Daoy (cell line): ENCODE data around the gene UXS1. TPM values are rescaled to one million over a fixed set of nuclear protein-coding genes. Genes with fewer than 3 reads are reported as not detected.
A peak's percentile ranks its signal among the peaks of the same experiment; 100 is the strongest.
"Not testable (repeated sequence)": the region's sequence is repeated elsewhere in the genome, so short reads cannot be mapped to it uniquely, and the experiment has no call there.

Experiments used
- DNase-seq: peaks from one replicate; pipeline ENCODE4 v3.0.0-alpha.2; 2015; ENCODE audit warnings: low read depth
- total RNA-seq: library from RNA; depleted of rRNA; stranded (reverse); fragments of >200 nt; shearing (Covaris generic); gene quantifications from 2 replicates; pipeline ENCODE4 v1.2.3, GENCODE V29; 2014; rRNA removed

UXS1 gene
- total RNA-seq = 31.0 and 57.3 TPM in 2 replicates

DNA sequence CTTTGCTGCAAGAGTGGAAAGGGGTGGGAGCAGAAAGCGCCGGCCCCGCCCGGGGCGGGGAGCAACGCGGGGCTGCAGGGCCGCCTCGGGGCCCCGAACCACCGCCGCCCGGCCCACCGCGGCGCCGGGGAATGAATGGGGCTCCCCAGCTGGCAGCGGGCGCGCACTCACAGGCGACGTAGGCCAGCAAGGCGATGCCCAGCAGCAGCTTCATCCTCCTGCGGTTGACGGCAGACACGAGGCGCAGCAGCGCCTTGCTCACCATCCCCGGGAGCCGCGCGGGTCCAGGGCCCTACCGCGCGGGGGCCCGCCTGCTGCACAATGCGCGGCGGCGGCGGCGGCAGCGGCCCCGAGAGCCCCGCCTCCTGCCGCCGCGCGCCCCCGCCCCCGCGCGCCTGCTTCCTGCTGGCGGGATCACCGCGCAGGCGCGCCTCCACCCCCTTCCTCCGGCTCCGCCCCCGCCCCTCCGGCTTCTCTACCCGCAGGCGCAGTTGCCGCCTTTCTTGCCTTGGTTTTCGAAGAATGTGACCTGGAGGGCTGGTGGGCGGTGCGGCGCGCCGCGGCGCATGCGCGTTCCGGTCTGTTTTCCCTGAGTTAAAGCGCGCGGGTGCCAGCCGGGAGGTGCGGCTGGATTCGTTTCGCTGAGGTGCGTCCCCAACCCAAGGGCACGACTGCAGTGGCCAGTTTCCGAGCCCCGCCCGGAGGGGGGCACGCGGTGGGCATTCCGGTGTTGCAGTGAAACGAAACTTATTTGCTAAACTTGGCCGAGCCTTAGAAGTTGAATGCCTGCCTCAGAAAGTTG is at the start of gene UXS1:
Gene UXS1 (minus strand): TSS at position 325 of the 802 bp plus-strand sequence. CDS start 60 bp downstream, at position 265.
- peak; percentile 97 for DNase-seq

DNA sequence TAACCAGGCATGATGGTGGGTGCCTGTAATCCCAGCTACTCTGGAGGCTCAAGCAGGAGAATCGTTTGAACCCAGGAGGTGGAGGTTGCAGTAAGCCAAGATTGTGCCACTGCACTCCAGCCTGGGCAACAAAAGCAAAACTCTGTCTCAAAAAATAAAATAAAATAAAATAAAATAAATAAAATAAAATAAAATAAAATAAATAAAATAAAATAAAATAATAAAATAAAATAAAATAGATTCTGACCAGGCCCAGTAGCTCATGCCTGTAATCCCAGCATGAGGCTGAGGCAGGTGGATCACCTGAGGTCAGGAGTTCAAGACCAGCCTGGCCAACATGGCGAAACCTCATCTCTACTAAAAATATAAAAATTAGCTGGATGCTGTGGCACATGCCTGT is 45.4 kb upstream of the UXS1 start:
- not testable (repeated sequence) for DNase-seq

DNA sequence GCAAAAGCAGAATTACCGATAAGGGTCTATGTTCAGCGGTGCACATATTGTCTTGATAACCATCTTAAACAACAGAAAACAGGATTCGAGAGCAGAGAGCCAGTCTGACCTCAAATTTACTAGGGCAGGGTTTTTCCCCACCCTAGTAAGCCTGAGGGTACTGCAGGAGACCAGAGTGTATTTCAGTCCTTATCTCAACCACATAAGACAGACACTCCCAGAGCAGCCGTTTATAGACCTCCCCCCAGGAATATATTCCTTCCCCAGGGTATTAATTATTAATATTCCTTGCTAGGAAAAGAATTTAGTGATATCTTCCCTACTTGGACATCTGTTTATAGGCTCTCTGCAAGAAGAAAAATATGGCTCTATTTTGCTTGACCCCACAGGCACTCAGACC is 41.3 kb upstream of the UXS1 start:
- not testable (repeated sequence) for DNase-seq

DNA sequence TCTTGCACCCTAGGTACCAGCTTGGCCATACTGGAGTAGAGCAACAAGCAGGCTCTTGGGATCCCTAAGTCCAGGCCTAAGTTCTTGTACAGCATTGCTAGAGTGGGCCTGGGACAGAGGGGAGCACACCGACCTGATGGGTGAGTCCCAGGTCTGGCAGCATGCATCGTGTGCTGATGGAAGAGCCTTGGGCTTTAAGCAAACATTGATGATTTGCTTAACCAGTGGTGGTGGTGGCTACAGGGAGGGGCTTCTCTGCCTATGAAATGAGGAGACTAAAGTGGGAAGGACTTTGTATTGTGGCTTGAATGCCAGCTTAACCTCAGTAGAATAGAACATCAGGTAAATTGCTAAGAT is 39.2 kb upstream of the UXS1 start:
- no peak for DNase-seq

DNA sequence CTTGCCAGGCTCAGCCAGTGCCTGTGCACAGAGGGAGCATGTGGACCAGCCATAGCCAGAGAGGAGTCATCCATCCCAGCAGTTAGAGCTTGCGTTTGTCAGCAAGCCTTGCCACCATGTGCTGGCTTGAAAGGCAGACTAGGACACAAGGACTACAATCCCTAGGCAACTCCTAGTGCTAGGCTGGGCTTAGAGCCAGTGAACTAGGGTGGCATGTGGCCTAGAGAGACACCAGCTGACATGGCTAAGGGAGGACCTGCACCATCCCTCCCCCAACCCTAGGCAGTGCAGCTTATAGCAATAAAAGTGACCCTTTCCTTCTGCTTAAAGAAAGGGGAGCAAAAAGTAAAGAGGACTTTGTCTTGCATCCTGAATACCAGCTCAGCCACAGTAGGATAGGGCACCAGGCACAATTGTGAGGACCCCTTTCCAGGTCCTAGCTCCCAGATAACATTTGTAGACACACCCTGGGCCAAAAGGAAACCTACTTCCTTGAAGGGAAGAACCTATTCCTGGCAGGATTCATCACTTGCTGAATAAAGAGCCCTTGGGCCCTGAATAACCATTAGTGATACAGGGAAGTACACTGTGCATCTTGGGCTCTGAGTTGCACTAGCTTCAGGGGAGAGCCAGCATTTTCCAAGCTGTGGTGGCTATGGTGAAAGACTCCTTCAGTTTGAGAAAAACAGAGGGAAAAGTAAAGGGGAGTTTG is 38.7 kb upstream of the UXS1 start:
- no peak for DNase-seq

DNA sequence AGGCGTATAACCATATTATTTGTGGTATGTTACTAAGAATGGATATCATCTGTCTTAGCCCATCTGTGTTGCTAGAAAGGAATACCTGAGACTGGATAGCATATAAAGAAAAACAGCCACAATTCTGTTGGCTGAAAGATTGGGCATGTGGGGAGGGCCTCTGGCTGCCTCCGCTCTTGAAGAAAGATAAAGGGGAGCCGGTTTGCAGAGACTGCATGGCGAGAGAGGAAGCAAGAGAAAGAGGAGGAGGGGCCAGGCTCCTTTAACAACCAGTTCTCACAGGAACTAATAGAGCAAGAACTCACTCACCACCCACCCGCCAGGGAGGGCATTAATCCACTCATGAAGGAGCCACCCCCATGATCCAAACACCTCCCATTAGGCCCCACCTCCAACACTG is 29.2 kb upstream of the UXS1 start:
- no peak for DNase-seq

DNA sequence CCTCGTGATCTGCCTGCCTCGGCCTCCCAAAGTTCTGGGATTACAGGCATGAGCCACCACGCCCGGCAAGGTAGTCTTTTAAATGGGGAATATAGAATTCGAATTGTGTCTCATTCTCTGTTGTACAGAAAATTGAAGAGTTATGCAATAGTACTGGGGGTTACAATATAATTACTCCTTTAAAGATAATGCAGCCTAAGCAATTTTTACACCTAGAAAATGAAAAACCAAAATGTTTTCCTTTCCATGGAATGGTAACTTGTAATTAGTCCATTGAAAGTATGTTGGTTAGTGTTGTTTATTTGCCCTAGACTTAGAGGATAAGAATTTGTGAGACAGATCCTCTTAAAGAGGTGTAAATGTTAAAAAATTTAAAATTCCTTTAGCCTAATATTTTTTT is 28.0 kb upstream of the UXS1 start:
- DNase-seq = not testable (repeated sequence)

DNA sequence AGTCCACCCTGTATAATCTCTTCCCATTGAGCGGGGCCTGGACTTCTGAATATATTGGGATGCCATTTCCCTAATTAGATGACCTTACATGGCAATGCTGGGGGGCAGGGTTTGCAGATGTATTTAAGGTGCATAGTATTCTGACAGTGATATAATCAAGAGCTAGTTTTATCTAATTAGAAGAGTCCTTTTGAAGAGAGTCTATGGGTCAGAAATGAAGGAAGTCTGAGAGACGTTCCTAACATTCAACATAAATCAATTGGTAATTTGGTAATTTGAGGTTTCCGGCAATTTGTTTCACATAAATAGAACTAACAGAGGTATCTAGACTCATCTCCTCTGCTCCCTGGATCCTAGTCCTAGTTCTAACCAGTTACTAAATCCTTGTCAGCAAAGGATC is 25.7 kb upstream of the UXS1 start:
- no peak for DNase-seq

DNA sequence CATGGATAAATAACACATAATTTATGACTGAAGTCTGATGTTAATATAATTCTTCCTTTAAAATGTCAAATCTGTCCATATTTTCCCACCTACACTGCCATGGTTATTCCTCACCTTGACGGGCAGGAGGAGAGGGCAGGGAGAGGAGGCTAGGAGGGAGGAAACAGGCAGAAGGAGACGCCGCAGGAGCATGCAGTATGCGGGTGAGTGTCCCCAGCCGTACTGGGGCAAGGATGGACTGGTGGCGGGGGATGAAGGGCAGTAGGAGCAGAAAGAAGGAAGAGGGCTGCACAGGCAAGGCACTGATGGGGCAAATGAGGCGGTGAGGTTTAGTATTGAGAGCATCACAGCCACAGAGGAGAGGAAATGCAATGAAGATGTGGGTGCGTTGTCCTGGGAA is 25.1 kb upstream of the UXS1 start:
- not testable (repeated sequence) for DNase-seq

DNA sequence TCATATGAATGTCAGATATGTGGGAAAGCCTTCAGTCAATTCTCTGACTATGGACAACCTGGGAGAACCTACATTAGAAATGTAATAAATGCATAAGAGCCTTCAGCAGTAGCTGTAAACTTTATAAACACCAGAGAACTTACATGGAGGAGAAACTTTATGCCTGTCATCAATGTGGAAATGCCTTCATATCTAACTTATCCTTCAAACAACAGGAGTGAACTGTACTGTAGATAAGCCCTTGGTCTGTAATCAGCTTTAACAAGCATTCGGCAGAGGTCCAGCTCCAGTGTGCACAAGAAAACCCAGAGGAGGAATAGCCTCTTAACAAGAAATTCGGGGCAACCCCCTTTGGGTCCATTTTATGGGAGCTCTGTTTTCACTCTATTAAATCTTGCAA is 14.8 kb upstream of the UXS1 start:
- no peak for DNase-seq

DNA sequence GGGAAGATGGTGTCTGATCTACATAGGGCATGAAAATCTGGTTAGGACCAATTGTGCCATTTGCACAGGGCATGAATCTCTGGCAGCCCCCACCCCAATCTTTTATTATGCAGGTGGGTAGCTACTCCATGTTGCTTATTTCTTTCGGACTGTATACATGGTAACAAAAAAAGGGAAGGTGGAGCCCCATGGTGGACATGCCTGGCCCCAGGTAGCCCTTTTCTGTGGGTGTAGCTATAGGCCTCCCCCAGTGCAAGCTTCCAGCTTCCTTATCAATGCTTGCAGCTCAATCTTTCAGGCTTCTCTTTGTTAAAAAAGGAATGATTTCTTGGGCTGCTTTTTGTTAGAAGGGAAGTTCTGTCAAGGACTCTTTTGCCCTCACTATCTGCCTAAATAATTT is 14.3 kb upstream of the UXS1 start:
- DNase-seq = no peak

DNA sequence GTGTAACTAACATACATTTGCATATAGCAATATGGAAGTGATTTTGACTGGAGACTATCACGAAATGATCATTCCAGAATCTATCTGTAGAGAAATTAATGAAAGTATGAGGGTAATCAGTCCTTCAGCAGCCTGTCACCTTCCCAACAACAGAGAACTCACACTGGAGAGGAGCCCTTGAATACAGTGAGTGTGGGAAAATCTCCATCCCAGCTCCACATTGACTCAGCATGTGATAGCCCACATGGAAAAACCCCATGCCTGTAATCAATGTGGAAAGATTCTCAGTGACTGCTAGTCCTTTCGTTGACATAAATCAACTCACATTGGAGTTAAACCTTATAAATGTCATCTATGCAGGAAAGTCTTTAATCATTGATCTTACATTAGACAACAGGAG is 13.1 kb upstream of the UXS1 start:
- DNase-seq = no peak

DNA sequence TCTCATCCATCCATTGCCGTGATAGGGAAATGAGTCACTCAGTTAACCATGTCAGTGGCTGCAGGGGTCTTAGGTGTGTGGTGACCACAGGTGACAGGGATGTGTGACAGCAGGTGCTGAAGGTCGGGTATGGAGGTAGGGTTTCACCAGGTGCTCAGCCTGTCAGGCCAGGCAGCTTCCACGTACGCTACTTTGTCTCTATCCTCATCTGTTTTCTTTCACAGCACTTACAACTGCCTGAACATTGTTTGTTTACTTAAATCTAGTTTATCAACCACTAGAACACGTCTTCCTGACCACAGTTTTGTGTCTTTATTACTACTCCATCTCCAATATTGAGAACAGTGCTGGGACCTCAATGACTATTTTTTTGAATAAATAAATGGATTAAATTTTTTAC is 11.4 kb upstream of the UXS1 start:
- DNase-seq = no peak

DNA sequence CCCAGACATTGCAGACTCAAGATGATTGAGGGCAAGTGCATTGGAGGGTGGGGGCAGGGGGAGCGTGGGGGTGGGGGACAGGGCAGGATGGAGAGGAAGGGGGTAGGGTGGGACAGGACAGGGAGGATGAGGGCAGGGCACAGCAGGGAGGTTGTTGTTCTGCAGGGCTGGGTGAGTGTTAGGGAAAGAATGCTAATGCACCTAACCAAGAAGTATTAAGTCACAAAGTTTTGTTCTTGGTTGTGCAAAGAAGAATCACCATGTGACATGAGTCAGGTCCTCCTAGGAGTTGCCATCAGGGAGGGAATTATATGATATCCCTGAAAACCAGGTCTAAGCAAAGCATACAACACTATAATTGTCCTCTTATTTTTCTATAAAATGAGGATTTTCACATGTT is 10.4 kb upstream of the UXS1 start:
- not testable (repeated sequence) for DNase-seq

DNA sequence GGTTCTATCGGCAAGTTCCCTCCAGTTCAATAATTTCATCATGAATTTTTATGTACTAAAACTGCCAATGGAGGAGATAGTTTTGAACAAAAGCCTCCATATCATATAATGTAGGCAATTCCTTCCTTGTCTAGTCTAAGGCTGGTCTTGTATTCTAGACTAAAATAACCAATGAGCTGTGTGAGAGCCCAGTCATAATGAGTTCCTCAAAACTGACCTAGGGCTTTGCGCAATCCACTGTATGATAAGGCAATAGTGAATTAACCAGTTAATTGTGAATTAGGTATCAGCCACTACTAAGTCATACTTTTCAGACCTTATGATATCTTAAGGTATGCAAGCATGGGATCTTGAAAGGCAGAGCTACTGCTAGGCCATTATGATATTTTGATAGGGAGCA is 7.6 kb upstream of the UXS1 start:
- no peak for DNase-seq

DNA sequence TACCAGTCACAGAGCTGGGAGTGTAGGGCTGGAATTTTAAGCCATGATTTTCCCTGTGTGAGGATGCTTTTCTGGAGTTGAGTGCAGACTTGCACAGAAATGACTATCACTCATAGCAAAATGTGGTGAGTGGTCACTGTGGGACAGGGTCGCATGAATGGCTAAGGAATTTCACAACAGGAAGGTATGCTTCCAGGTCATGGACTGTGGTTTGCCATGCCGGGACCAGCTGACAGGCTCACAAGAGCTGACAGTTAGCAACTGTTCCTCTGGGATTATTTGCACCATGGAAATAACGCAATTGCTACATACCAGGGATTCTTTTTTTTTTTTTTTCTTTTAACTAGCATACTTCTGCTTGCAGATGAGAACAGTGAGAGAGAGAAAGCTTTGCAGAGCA is 3.8 kb upstream of the UXS1 start:
- peak; percentile 28 for DNase-seq

DNA sequence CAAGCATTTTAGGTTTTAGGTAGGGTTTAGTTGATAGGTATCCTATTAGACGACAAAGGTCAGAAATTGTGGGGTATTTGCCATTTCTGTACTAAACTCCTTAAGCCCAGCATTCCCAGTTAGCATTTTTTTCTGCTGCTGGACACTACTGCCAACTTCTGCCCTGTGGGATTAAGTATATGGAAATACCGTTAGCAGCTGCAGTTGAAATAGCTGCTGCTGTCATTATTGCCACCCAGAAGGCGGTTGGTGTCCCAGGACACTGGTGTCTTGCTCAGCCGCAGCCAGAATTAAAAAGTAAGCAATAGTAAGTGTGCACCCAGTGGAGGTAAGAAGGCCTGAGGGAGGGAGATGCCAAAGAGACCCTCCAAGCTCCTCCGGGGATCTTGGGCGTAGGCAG is 1.9 kb upstream of the UXS1 start:
- no peak for DNase-seq

DNA sequence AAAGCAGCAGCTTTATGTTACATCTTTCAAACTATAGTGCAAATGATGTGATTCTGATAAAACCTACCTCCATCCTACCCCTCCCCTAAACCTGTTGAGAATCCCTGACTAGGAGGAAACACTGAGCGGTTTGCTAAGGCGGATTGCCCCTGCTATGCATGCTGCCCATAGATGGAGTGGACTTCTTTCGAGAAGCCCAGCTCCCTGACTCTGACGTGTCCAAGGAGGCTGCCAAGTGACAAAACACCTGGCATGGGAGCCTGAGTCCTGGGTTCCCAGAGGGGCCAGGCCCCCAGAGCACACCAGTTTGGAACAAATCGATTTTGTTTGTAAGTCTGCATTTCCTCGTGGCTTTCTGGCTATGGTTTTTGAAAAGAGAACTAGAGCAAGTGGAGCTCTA is 1.4 kb upstream of the UXS1 start:
- no peak for DNase-seq

DNA sequence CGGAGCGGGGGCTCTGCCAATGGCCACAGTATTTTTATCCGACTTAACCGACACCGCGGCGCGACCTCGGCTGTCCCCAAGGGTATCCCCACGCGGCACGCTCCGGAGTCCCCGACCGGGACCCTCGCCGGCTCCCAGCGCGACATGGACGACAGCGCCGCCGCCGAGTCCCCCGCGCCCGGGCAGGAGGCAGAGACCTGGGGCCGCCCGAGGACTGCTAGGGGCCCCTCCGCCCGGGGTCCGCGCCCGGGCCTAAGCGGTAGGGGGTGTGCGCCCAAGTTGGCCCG is 468 bp downstream of the UXS1 start:
- no peak for DNase-seq

DNA sequence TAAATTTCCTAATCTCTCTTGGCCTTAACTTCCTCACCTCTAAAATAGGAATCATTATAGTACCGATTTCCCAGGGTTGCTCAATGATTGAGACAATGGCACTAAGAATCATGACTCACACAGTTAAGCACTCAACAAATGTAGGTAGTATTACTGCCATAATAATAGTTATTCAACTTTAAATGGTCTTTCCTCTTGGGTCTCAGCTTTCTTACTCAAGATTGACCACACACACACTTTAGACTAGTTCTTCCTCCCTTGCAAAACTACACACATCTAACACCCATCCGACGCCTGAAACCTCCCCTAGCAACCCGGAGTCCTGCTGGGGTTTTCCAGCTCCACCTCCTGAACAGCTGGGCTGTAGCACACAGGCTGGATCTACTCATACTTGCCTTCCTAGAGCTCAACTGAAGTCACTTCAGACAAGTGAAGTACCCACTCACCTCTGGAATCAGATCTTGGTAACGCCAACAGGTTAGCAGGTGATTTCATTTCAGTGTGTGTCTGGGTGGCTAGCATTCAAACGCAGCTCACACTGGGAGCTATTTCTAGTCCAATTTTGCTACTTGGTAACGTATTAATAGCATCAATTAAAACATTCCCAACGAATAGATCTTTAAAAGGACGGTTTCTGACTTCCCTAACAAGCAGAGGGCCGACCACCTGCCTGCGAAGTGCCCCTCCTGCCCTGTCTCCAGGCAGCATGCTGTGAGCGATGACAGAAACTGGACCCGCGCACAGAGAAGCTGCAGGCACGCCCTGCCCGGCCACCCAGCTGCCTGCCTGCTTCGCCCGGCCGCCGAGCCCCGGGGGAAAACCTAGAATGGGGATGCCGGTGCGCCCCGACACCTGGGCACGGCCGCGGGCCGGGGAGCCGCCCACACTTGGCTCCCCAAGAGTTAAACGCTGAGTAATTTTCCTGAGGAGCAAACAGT is 1.1 kb downstream of the UXS1 start:
- peak; percentile 68 for DNase-seq

DNA sequence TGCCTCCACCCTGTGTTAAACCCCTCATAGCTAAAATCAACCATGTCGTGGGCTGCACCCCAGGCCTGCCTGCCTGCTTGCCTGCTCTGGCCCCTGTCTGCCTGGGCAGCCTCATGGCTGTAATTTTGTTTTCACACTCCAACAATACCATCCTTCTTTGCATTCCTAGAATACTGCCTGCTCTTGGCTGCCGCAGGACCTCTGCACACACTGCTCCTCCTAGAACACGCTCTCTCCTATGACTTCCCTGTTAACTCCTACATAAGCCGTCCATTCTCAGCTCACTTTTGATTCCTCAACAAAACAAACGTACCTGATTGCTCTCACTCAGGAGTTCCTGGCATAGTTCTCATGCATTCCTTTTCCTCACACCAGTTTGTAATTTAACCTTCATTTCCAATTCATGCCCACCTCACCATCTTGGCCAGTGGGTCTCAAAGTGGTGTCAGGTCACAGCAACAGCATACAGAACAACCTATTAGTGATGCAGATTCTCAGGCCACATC is 2.5 kb downstream of the UXS1 start:
- no peak for DNase-seq

DNA sequence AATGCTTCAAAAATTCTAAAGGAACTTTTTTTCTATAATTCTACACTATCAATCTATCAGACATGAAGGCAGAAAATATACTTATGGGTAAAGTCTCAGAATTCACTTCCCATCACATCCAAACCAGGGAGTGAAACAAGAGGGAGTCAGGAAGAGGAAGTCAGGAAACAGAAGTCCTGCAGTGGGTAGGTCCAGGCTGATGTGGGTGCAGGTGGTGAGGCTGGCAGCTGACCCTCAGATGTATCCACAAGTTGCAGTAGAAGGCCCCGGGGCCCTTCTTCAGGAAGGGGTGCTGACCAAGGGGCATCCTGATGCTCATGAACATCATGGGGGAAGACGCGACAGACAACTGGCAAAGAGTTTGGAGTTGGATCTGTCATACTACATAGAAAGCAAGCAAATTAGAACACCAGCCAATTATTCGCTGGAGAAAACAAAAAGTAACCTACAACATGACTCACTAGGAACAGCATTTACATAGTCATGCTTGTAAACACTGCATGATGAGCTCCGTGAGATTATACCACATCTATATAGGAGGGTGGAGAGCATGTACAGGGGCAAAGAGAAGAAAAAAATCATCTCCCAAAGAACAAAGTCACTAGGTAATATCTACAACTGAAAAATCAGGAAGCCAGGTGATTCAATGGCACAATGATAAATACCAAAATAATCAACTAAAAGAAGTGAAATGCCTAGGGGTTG is 4.2 kb downstream of the UXS1 start:
- no peak for DNase-seq
